Suprapubic skin (tissue), 4 donors: ENCODE results near the gene ACVR2B.

Experiments used
- CTCF ChIP-seq, 2 donors: fragments of 200-600 bp in 1 of 2; fragments of 450-650 bp in 1 of 2; sonication (generic) in 1 of 2; IDR thresholded peaks; one replicate each; pipeline ENCODE4 v1.5.1; 2016 to 2019; ENCODE audit warnings: antibody characterized with exemption in 2 of 2, mild to moderate bottlenecking in 1 of 2, moderate library complexity in 1 of 2
- POLR2A ChIP-seq, 2 donors: fragments of 450-650 bp; IDR thresholded peaks; one replicate each; pipeline ENCODE4 v1.6.1; 2017; ENCODE audit warnings: antibody characterized with exemption in 2 of 2, mild to moderate bottlenecking in 2 of 2, moderate library complexity in 2 of 2
- POLR2AphosphoS5 ChIP-seq, 3 donors: sonication (generic); formaldehyde crosslinking; IDR thresholded peaks; one replicate each; pipeline ENCODE4 v1.6.1; 2017; ENCODE audit warnings: antibody characterized with exemption in 3 of 3

DNA sequence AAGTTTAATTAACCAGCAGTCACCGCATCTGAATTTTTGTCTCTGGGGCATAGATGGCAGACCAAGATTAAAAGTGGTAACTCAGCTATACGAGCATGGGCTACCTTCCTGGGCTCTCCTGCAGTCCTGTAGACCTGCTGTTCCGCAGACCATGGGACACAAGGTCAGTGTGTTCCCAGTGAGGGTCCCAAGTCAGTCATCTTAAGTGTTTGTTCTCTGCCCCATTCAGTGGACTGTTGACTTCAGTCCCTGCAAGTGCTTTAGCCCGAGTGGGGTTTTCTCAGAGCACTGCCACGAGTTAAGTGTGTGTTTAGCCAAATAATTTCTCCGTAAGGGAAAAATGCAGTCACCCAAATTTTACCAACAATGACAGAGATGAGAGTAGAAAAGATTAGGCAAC lies 37.5 kb downstream of the ACVR2B start:
- TF ChIP-seq POLR2AphosphoS5 (IDR thresholded peaks at IDR 0.05): no peak
- no peak for TF ChIP-seq CTCF (IDR thresholded peaks at IDR 0.05)
- no peak for TF ChIP-seq POLR2A (IDR thresholded peaks at IDR 0.05)
